SK-N-SH (cell line): ENCODE results near the gene PER1. TPM values are rescaled to one million over a fixed set of nuclear protein-coding genes. Genes with fewer than 3 reads are reported as not detected.
"Not testable (repeated sequence)": the region's sequence is repeated elsewhere in the genome, so short reads cannot be mapped to it uniquely, and the experiment has no call there.

Experiments used
- CTCF ChIA-PET: fragments of 300-600, 350-600 bp; formaldehyde crosslinking; extraction: SDS; loops from one replicate; lab custom pipeline; 2021; lab: Yijun Ruan, JAX
- POLR2A ChIA-PET: fragments of 350-600 bp; sonication (Branson Sonifier 250); formaldehyde crosslinking; extraction: SDS; loops from one replicate; lab custom pipeline; 2020; ENCODE audit warnings: antibody characterized with exemption, inconsistent platforms; lab: Yijun Ruan, JAX
- DNase-seq: peaks from one replicate; pipeline ENCODE4 v3.0.0; 2012
- H2AFZ ChIP-seq: fragments of 200-600 bp; sonication (generic); 2 replicates; pipeline ENCODE4 v1.8.1; 2016; ENCODE audit warnings: antibody characterized with exemption, mild to moderate bottlenecking, low read depth
- H3F3A ChIP-seq: fragments of 200-600 bp; sonication (generic); replicated peaks from 2 replicates; pipeline ENCODE3; 2016; ENCODE audit warnings: antibody characterized with exemption, mild to moderate bottlenecking; ENCODE audit not compliant: insufficient read depth
- H3K27ac ChIP-seq, 2 experiments: fragments of 200-500 bp in 1 of 2; fragments of 200-600 bp in 1 of 2; sonication (Bioruptor generic) in 1 of 2; sonication (generic), shearing (Covaris generic) in 1 of 2; 2 replicates each; pipeline versions ENCODE4 v1.5.1 to v1.6.1; 2014 to 2016; ENCODE audit warnings: low read depth in 2 of 2, inconsistent platforms in 1 of 2, low read length in 1 of 2, mild to moderate bottlenecking in 1 of 2, mixed read lengths in 1 of 2
- H3K27me3 ChIP-seq: fragments of 200-600 bp; sonication (generic), shearing (Covaris generic); 2 replicates; pipeline ENCODE4 v1.6.1; 2016; ENCODE audit warnings: mixed run types; ENCODE audit not compliant: insufficient read depth
- H3K36me3 ChIP-seq, 2 experiments: fragments of 200-500 bp in 1 of 2; fragments of 200-600 bp in 1 of 2; sonication (Bioruptor generic) in 1 of 2; sonication (generic) in 1 of 2; replicated peaks in 1 of 2; 2 replicates each; pipeline versions ENCODE3 to v1.5.1; 2014 to 2016; ENCODE audit warnings: low read length in 1 of 2, mild to moderate bottlenecking in 1 of 2; ENCODE audit not compliant: insufficient read depth in 2 of 2, control insufficient read depth in 1 of 2
- H3K4me1 ChIP-seq, 2 experiments: fragments of 200-500 bp in 1 of 2; fragments of 200-600 bp in 1 of 2; sonication (Bioruptor generic) in 1 of 2; sonication (generic), shearing (Covaris generic) in 1 of 2; 2 replicates each; pipeline versions ENCODE4 v1.5.1 to v1.6.1; 2014 to 2016; ENCODE audit warnings: low read depth in 1 of 2, low read length in 1 of 2, mixed run types in 1 of 2; ENCODE audit not compliant: insufficient read depth in 2 of 2, control insufficient read depth in 1 of 2
- H3K4me2 ChIP-seq: fragments of 200-600 bp; sonication (generic), shearing (Covaris generic); 2 replicates; pipeline ENCODE4 v1.6.1; 2017; ENCODE audit warnings: mixed run types
- H3K4me3 ChIP-seq, 2 experiments: fragments of 200-500 bp in 1 of 2; fragments of 200-600 bp in 1 of 2; sonication (Bioruptor generic) in 1 of 2; sonication (generic), shearing (Covaris generic) in 1 of 2; 2 replicates each; pipeline versions ENCODE4 v1.5.1 to v1.8.1; 2014 to 2016; ENCODE audit warnings: low read depth in 2 of 2, inconsistent platforms in 1 of 2, low read length in 1 of 2, mild to moderate bottlenecking in 1 of 2, mixed read lengths in 1 of 2, moderate library complexity in 1 of 2
- H3K79me2 ChIP-seq: fragments of 200-600 bp; sonication (generic); 2 replicates; pipeline ENCODE4 v1.8.1; 2017; ENCODE audit warnings: mild to moderate bottlenecking; ENCODE audit not compliant: insufficient read depth
- H3K9ac ChIP-seq: fragments of 200-600 bp; sonication (generic); 2 replicates; pipeline ENCODE4 v1.6.1; 2017; ENCODE audit warnings: mixed run types
- H3K9me2 ChIP-seq: fragments of 200-600 bp; sonication (generic); 2 replicates; pipeline ENCODE4 v1.6.1; 2017; ENCODE audit warnings: mixed run types
- H3K9me3 ChIP-seq: fragments of 200-600 bp; sonication (generic); 2 replicates; pipeline ENCODE4 v1.6.1; 2017; ENCODE audit warnings: mixed run types, mild to moderate bottlenecking, moderate library complexity
- H4K20me1 ChIP-seq: fragments of 200-600 bp; sonication (generic); 2 replicates; pipeline ENCODE4 v1.6.1; 2017; ENCODE audit warnings: mild to moderate bottlenecking, mixed run types; ENCODE audit not compliant: insufficient read depth
- EP300 ChIP-seq, 2 experiments: IDR thresholded peaks; 2 replicates each; pipeline versions ENCODE4 v1.4.0 to v1.6.1; 2012; ENCODE audit warnings: borderline replicate concordance in 1 of 2, low read depth in 1 of 2, low read length in 1 of 2
- EZH2phosphoT487 ChIP-seq: fragments of 200-600 bp; sonication (generic); IDR thresholded peaks from 2 replicates; pipeline ENCODE4 v1.6.1; 2017; ENCODE audit warnings: low read depth, mixed run types, mild to moderate bottlenecking, antibody characterized with exemption, moderate library complexity, borderline replicate concordance
- FOXJ3 ChIP-seq: sonication (generic); formaldehyde crosslinking; IDR thresholded peaks from 2 replicates; pipeline ENCODE4 v1.5.1; 2020; ENCODE audit warnings: mild to moderate bottlenecking, missing genetic modification reagents
- GABPA ChIP-seq: IDR thresholded peaks from 2 replicates; pipeline ENCODE4 v1.4.0; 2012; ENCODE audit warnings: low read depth, mild to moderate bottlenecking
- GATA2 ChIP-seq: sonication (generic); formaldehyde crosslinking; IDR thresholded peaks from 2 replicates; pipeline ENCODE4 v1.5.0; 2020; ENCODE audit warnings: mild to moderate bottlenecking, missing genetic modification reagents
- MEF2A ChIP-seq: IDR thresholded peaks from 2 replicates; pipeline ENCODE4 v1.4.0; 2012; ENCODE audit warnings: low read depth, borderline replicate concordance
- MXI1 ChIP-seq: IDR thresholded peaks from 2 replicates; pipeline ENCODE4 v1.6.1; 2012; ENCODE audit warnings: mild to moderate bottlenecking, low read depth, low read length, improper control_type of control experiment
- NFIC ChIP-seq: IDR thresholded peaks from 2 replicates; pipeline ENCODE4 v1.4.0; 2012; ENCODE audit warnings: borderline replicate concordance
- POLR2AphosphoS5 ChIP-seq: IDR thresholded peaks from 2 replicates; pipeline ENCODE4 v1.6.1; 2012; ENCODE audit warnings: low read depth, low read length
- RAD21 ChIP-seq: IDR thresholded peaks from 2 replicates; pipeline ENCODE4 v1.6.1; 2012; ENCODE audit warnings: mild to moderate bottlenecking, low read length
- RXRA ChIP-seq: IDR thresholded peaks from 2 replicates; pipeline ENCODE4 v1.4.0; 2012; ENCODE audit warnings: low read depth, mild to moderate bottlenecking, borderline replicate concordance
- SIN3A ChIP-seq: IDR thresholded peaks from 2 replicates; pipeline ENCODE4 v1.6.1; 2012; ENCODE audit warnings: low read depth, mild to moderate bottlenecking, low read length, moderate library complexity, borderline replicate concordance
- SMC3 ChIP-seq: IDR thresholded peaks from 2 replicates; pipeline ENCODE4 v1.6.1; 2012; ENCODE audit warnings: low read depth, low read length, improper control_type of control experiment
- TCF12 ChIP-seq: IDR thresholded peaks from 2 replicates; pipeline ENCODE4 v1.4.0; 2012
- YY1 ChIP-seq: IDR thresholded peaks from 2 replicates; pipeline ENCODE4 v1.4.0; 2012; ENCODE audit warnings: low read depth, mild to moderate bottlenecking
- WGBS: methylation state at CpG from one replicate; pipeline ENCODE4 v1.1.6; 2017; ENCODE audit warnings: low lambda C conversion rate; 5-methylcytosine and 5-hydroxymethylcytosine counted together
- polyA plus RNA-seq, 3 experiments: library from polyadenylated mRNA; depleted of rRNA; stranded (reverse); fragments of >200 nt; gene quantifications; 2 replicates each; pipeline ENCODE4 v1.2.3, GENCODE V29; 2012
- TF ChIP-seq, protein P1 (sequence below): fragments of 200-600 bp; sonication (generic); IDR thresholded peaks from 2 replicates; pipeline ENCODE4 v1.6.1; 2017; ENCODE audit warnings: antibody characterized with exemption, mild to moderate bottlenecking, moderate library complexity
- TF ChIP-seq, protein P2 (sequence below): IDR thresholded peaks from 2 replicates; pipeline ENCODE4 v1.4.0; 2012; ENCODE audit warnings: low read depth
- TF ChIP-seq, protein P3 (sequence below): IDR thresholded peaks from 2 replicates; pipeline ENCODE4 v1.6.1; 2012; ENCODE audit warnings: mild to moderate bottlenecking, low read depth, low read length, moderate library complexity
- TF ChIP-seq, protein P4 (sequence below): IDR thresholded peaks from 2 replicates; pipeline ENCODE4; 2012

Gene PER1
- polyA plus RNA-seq, 1 of the 3 experiments (the other 2 are of a cell fraction): 56.8 TPM

DNA sequence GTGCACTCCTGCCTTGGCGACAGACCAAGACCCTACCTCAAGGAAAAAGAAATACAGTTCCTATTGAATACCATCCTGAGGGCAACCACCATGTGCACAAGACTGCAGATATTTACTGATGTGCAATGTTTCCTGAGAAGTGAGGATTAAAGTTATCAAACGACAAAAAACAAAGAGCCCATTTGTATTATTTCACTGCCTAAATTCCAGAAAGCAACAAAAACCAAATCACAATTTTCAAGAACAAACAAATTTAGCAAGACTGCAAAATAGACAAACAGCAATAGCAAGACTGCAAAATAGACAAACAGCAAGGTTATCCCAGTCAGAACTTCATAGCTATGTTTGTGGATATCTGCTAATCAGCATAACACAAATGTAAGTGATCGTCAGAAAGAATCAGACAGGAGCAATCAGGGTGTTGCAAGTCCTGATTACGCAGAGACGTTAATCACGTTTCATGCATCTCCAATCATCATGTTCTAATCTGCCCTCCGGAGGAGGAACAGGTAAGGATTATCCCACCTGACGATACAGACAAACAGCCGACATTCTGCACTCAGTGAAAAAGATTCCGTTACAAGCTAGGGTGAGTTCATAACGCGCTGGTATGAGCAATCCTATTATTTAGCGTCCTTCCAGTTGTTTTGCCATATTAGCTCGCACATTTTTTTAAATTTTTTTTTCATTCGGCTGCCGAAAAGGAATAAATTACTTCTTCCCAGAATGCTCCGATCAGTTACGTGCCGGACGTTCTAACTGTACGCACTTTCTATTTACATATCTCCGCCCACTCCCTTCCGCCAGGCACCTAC, 21.1 kb upstream of the PER1 start (continued):
- TF ChIP-seq, protein P1, sequence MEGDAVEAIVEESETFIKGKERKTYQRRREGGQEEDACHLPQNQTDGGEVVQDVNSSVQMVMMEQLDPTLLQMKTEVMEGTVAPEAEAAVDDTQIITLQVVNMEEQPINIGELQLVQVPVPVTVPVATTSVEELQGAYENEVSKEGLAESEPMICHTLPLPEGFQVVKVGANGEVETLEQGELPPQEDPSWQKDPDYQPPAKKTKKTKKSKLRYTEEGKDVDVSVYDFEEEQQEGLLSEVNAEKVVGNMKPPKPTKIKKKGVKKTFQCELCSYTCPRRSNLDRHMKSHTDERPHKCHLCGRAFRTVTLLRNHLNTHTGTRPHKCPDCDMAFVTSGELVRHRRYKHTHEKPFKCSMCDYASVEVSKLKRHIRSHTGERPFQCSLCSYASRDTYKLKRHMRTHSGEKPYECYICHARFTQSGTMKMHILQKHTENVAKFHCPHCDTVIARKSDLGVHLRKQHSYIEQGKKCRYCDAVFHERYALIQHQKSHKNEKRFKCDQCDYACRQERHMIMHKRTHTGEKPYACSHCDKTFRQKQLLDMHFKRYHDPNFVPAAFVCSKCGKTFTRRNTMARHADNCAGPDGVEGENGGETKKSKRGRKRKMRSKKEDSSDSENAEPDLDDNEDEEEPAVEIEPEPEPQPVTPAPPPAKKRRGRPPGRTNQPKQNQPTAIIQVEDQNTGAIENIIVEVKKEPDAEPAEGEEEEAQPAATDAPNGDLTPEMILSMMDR: no peak
- TF ChIP-seq YY1 (no peak), SMC3 (no peak), EZH2phosphoT487 (no peak), RXRA (no peak), GATA2 (CRISPR knock-in tag) (peak; percentile 81), EP300 (IDR thresholded peaks at IDR 0.05; ENCODE audit: borderline replicate concordance in 1 of 2, low read depth in 1 of 2, low read length in 1 of 2) (peak; percentile 57 to 58), MXI1 (peak; percentile 48; the same call in 1 of the 2 replicates), MEF2A (0 out of 2 replicates have a peak, but pooled peaks have one; percentile 40), NFIC (0 out of 2 replicates have a peak, but pooled peaks have one; percentile 5), GABPA (peak; percentile 56), TCF12 (peak; percentile 55), FOXJ3 (0 out of 2 replicates have a peak, but pooled peaks have one; percentile 49), POLR2AphosphoS5 (peak; percentile 100), SIN3A (peak; percentile 100), RAD21 (no peak)
- TF ChIP-seq, protein P2, sequence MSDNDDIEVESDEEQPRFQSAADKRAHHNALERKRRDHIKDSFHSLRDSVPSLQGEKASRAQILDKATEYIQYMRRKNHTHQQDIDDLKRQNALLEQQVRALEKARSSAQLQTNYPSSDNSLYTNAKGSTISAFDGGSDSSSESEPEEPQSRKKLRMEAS: peak; percentile 9; the same call in 1 of the 2 replicates
- TF ChIP-seq, protein P3, sequence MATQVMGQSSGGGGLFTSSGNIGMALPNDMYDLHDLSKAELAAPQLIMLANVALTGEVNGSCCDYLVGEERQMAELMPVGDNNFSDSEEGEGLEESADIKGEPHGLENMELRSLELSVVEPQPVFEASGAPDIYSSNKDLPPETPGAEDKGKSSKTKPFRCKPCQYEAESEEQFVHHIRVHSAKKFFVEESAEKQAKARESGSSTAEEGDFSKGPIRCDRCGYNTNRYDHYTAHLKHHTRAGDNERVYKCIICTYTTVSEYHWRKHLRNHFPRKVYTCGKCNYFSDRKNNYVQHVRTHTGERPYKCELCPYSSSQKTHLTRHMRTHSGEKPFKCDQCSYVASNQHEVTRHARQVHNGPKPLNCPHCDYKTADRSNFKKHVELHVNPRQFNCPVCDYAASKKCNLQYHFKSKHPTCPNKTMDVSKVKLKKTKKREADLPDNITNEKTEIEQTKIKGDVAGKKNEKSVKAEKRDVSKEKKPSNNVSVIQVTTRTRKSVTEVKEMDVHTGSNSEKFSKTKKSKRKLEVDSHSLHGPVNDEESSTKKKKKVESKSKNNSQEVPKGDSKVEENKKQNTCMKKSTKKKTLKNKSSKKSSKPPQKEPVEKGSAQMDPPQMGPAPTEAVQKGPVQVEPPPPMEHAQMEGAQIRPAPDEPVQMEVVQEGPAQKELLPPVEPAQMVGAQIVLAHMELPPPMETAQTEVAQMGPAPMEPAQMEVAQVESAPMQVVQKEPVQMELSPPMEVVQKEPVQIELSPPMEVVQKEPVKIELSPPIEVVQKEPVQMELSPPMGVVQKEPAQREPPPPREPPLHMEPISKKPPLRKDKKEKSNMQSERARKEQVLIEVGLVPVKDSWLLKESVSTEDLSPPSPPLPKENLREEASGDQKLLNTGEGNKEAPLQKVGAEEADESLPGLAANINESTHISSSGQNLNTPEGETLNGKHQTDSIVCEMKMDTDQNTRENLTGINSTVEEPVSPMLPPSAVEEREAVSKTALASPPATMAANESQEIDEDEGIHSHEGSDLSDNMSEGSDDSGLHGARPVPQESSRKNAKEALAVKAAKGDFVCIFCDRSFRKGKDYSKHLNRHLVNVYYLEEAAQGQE: peak; percentile 78
- TF ChIP-seq, protein P4, sequence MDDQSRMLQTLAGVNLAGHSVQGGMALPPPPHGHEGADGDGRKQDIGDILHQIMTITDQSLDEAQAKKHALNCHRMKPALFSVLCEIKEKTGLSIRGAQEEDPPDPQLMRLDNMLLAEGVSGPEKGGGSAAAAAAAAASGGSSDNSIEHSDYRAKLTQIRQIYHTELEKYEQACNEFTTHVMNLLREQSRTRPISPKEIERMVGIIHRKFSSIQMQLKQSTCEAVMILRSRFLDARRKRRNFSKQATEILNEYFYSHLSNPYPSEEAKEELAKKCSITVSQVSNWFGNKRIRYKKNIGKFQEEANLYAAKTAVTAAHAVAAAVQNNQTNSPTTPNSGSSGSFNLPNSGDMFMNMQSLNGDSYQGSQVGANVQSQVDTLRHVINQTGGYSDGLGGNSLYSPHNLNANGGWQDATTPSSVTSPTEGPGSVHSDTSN: peak; percentile 81

DNA sequence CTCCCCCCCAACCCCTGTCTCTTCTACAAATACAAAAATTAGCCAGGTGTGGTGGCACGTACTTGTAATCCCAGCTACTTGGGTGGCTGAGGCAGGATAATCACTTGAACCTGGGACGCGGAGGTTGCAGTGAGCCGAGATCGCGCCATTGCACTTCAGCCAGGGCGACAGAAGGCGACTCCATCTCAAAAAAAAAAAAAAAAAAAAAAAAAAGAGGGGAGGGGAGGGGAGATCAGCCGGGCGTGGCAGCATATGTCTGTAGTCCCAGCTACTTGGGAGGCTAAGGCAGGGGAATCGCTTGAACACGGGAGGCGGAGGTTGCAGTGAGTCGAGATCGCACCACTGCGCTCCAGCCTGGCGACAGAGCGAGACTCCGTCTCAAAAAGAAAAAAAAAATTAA, 18.0 kb upstream of the PER1 start:
- H3K4me2 ChIP-seq, H3K9ac ChIP-seq, H3K9me3 ChIP-seq, DNase-seq, H3K27ac ChIP-seq, H4K20me1 ChIP-seq, H3K4me3 ChIP-seq, H3K36me3 ChIP-seq, H3K79me2 ChIP-seq, H3K9me2 ChIP-seq, POLR2A ChIA-PET, H3K27me3 ChIP-seq, H2AFZ ChIP-seq: not testable (repeated sequence)
- H3F3A ChIP-seq: peaks cover 32% of the 10 kb centered on the region
- 94% methylated on average over 19 of the region's 19 CpGs for WGBS
- H3K4me1 ChIP-seq: peaks cover 3 to 13% of the 10 kb centered on the region in 2 experiments; a peak in 1 of 4 replicates
- CTCF ChIA-PET: interaction anchor here (0.9 kb wide), 1 partner anchor 11 kb away, joined by 3 read pairs; no protein-coding TSS in a partner anchor
